BE2C (cell line): ENCODE results near the gene GALNT3. TPM values are rescaled to one million over a fixed set of nuclear protein-coding genes. Genes with fewer than 3 reads are reported as not detected.
A peak's percentile ranks its signal among the peaks of the same experiment; 100 is the strongest.

Experiments used
- DNase-seq: peaks from one replicate; pipeline ENCODE4 v3.0.0-alpha.2; 2020
- H3K27me3 ChIP-seq: fragments of 250-450 bp; sonication (Bioruptor Pico); 2 replicates; pipeline ENCODE4 v1.5.1; 2020; ENCODE audit warnings: mild to moderate bottlenecking
- H3K36me3 ChIP-seq: fragments of 250-450 bp; sonication (Bioruptor Pico); 2 replicates; pipeline ENCODE4 v1.5.1; 2020; ENCODE audit warnings: mild to moderate bottlenecking
- H3K4me1 ChIP-seq: fragments of 250-450 bp; sonication (Bioruptor Pico); 2 replicates; pipeline ENCODE4 v1.5.1; 2020
- H3K4me3 ChIP-seq: 2 replicates; pipeline ENCODE4 v1.5.1; 2011; ENCODE audit warnings: low read depth, low read length
- H3K9me3 ChIP-seq: fragments of 250-450 bp; sonication (Bioruptor Pico); 2 replicates; pipeline ENCODE4 v1.5.1; 2020
- polyA plus RNA-seq: library from polyadenylated mRNA; unstranded; fragments of >200 nt; gene quantifications from one replicate; pipeline ENCODE4 v1.2.1, GENCODE V29; 2012; ENCODE audit warnings: low read depth, missing spikeins; ENCODE audit not compliant: insufficient read length, insufficient read depth
- TF ChIP-seq, protein P1 (sequence below): IDR thresholded peaks from 2 replicates; pipeline ENCODE4 v1.5.1; 2012; ENCODE audit warnings: mild to moderate bottlenecking, low read depth, low read length

The GALNT3 gene
- polyA plus RNA-seq = not detected

DNA sequence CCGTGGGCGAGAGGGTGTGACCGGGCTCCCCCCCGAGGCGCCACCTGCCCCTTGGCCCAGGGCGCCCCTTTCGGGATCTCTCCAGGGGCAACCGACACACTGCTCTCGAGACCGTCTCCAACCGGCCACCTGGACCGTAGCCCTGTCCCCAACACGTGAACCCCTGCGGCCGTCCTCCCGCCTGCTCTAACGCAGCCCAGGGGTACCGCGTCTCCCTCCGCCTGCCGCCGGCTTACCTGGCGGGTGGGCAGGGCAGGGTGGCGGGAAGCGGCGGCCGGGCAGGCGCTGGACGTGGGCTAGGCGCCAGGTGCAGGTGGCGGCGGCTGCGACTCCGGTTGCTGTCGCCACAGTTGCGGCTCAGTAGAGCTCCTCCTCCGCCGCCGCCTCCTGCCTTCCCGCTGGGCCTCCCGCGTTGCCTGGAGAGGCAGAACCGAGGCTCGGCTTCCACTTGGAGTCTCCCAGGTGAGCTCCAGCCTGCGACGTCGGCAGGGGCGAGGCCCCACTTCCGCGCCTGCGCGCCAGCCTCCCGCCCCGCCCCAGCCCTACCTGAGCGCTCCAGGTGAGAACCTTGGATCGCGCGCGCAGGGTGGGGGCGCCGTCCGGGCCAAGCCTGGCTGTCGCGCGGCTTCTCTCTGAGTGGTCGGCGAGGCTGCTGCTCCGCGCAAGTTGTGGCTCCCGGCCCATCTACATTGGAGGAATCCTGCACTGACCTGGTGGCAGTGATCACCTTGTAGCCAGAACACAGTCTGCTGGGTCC lies at the start of gene GALNT3:
Gene GALNT3, minus strand, starts transcription at position 469 of the 757 bp plus-strand sequence. CDS start 23,547 bp downstream, outside the sequence.
- Histone ChIP-seq H3K9me3 (no peaks in the 10 kb centered on the region), H3K27me3 (no peaks in the 10 kb centered on the region), H3K4me1 (no peaks in the 10 kb centered on the region), H3K4me3 (no peak within 1 kb of the TSS), H3K36me3 (no peaks in the 10 kb centered on the region)
- TF ChIP-seq, protein P1, sequence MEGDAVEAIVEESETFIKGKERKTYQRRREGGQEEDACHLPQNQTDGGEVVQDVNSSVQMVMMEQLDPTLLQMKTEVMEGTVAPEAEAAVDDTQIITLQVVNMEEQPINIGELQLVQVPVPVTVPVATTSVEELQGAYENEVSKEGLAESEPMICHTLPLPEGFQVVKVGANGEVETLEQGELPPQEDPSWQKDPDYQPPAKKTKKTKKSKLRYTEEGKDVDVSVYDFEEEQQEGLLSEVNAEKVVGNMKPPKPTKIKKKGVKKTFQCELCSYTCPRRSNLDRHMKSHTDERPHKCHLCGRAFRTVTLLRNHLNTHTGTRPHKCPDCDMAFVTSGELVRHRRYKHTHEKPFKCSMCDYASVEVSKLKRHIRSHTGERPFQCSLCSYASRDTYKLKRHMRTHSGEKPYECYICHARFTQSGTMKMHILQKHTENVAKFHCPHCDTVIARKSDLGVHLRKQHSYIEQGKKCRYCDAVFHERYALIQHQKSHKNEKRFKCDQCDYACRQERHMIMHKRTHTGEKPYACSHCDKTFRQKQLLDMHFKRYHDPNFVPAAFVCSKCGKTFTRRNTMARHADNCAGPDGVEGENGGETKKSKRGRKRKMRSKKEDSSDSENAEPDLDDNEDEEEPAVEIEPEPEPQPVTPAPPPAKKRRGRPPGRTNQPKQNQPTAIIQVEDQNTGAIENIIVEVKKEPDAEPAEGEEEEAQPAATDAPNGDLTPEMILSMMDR = no peak
- DNase-seq = no peak

DNA sequence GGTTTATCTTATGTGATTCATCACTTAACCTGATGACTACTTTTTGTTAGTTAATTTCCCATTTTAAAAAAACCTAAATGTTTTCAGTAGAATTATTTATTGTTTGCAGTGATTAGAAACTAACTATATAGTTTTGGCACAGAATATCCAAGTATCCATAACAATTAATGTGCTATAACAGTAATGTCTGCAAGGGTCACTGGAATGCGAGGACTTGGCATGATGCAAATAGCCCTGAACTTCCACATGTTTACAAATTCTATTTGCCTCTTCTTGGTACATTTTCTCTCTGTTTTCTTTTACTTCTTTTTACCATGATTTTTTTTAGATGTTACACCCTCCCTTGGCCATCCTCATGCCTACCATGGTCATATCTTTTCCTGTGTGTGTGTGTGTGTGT lies 49.3 kb upstream of the GALNT3 start:
- no peaks in the 10 kb centered on the region for H3K4me1 ChIP-seq
- H3K4me3 ChIP-seq = no peak overlapping the region
- no peaks in the 10 kb centered on the region for H3K36me3 ChIP-seq
- DNase-seq = no peak
- H3K27me3 ChIP-seq = no peaks in the 10 kb centered on the region
- TF ChIP-seq, protein P1 = no peak
- no peaks in the 10 kb centered on the region for H3K9me3 ChIP-seq

DNA sequence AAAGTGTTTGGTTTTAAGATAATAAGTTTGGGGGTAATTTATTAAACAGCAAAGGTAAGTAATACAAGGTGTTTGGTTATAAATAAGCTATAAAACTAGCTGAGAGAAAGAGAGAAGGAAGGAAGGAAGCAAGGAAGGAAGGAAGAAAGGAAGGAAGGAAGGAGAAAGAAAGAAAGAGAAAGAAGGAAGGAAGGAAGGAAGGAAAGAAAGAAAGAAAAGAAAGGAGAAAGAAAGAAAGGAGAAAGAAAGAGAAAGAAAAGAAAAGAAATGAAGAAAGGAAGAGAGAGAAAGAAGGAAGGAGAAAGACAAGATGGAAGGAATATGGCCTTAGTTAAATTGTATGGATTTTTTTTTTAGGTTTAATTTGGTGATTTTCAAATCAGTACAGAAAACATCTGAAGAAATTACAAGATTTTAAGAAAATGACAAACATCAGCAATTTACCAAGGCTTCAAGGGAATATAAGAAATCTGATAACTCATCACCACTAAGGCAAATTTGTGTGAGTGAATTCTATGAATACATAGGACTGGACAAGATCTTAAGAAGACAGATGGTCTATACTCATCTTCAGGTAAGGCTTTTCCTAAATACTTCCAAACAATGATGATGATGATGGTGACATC lies 46.4 kb upstream of the GALNT3 start:
- Histone ChIP-seq H3K4me1 (no peaks in the 10 kb centered on the region), H3K4me3 (no peak overlapping the region), H3K27me3 (no peaks in the 10 kb centered on the region), H3K36me3 (no peaks in the 10 kb centered on the region), H3K9me3 (no peaks in the 10 kb centered on the region)
- TF ChIP-seq, protein P1 = no peak
- DNase-seq = no peak

DNA sequence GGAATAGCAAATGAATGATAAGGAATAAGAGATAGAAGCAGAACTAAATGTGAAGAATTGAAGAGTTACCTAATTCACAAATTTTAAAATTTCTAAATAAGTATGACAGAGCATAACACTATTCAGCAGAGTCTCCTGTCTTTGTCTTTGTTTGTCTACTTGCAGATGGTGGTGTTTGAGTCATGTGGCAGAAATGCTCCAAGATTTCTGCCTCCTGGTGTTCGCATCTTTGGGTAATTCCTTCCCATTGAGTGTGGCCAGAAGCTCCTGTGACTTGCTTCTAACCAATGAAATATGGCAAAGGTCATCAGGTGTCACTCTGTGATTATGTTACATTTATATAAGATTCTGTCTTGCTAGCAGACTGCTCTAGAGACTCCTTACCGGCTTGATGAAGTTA lies 45.6 kb upstream of the GALNT3 start:
- TF ChIP-seq, protein P1 = no peak
- H3K9me3 ChIP-seq = no peaks in the 10 kb centered on the region
- DNase-seq = no peak
- no peaks in the 10 kb centered on the region for H3K27me3 ChIP-seq
- no peaks in the 10 kb centered on the region for H3K36me3 ChIP-seq
- no peak overlapping the region for H3K4me3 ChIP-seq
- H3K4me1 ChIP-seq = no peaks in the 10 kb centered on the region

DNA sequence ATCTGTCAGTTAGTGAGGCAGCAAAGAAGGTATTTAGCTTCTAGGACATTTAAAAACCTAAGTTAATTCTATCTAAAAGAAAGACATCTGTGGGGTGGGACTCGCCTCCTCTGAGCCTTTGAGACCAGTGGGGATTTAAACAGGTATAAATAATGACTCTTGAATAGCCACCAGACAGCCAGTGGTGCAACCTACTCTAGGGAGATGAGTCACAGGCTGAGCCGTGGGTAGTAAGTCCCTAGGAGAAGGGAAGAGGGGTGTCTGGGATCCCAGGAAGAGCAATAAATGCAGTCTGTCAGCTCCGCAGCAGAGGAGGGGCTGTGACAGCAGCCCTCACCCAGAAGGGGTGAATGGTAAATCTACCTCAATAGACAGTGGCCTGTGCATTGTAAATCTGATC lies 43.1 kb upstream of the GALNT3 start:
- TF ChIP-seq, protein P1 = no peak
- H3K9me3 ChIP-seq = no peaks in the 10 kb centered on the region
- DNase-seq = peak; percentile 12
- H3K4me1 ChIP-seq = no peaks in the 10 kb centered on the region
- H3K4me3 ChIP-seq = no peak overlapping the region
- H3K27me3 ChIP-seq = no peaks in the 10 kb centered on the region
- H3K36me3 ChIP-seq = no peaks in the 10 kb centered on the region

DNA sequence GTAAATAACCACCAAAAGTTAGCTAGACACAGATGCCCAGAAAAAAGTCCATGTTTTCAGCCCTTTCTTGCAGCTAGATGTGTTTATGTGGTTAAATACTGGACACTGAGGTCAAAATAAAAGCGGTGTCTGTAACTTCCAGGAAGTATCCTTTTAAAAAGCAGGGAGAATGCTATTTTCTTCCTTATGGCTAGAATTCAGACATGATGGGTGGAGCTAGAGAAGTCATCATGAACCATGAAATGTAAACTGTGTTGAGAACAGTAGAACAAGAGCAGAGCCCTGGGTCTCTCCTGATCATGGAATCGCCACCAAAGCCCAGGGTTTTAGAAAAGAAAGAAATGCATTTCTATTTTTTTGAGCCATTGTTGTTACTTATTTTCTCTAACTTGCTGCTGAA lies 41.3 kb upstream of the GALNT3 start:
- no peak for DNase-seq
- Histone ChIP-seq H3K27me3 (no peaks in the 10 kb centered on the region), H3K36me3 (no peaks in the 10 kb centered on the region), H3K9me3 (no peaks in the 10 kb centered on the region), H3K4me1 (no peaks in the 10 kb centered on the region), H3K4me3 (no peak overlapping the region)
- TF ChIP-seq, protein P1 = no peak
